GM10266 (cell line): ENCODE data around the gene PROCR.

Experiments used
- DNase-seq: peaks from one replicate; pipeline ENCODE4 v3.0.0; 2012; ENCODE audit errors: extremely low spot score
- CTCF ChIP-seq: IDR thresholded peaks from 2 replicates; pipeline ENCODE4 v1.5.1; 2012; ENCODE audit warnings: mild to moderate bottlenecking, low read depth; ENCODE audit not compliant: control insufficient read depth, insufficient read depth; ENCODE audit errors: missing control alignments

The PROCR gene

GRCh38 chr20:35206802-35207201, 34.9 kb downstream of the PROCR start:
- no peak for TF ChIP-seq CTCF
- DNase-seq, result no peak

- DNase-seq, result peak; percentile 73
- peak; percentile 81 for TF ChIP-seq CTCF
Measured at GRCh38 chr20:35207950-35208611, 36.2 kb downstream of the PROCR start.

GRCh38 chr20:35215066-35215956, 43.4 kb downstream of the PROCR start:
- DNase-seq, result no peak
- TF ChIP-seq CTCF, result no peak

GRCh38 chr20:35216541-35216940, 44.7 kb downstream of the PROCR start:
- TF ChIP-seq CTCF, result no peak
- no peak for DNase-seq

GRCh38 chr20:35223941-35224340, 52.1 kb downstream of the PROCR start:
- no peak for DNase-seq
- TF ChIP-seq CTCF, result no peak

GRCh38 chr20:35224536-35224935, 52.7 kb downstream of the PROCR start:
- TF ChIP-seq CTCF, result no peak
- DNase-seq, result no peak

GRCh38 chr20:35225319-35226125, 53.6 kb downstream of the PROCR start:
- no peak for TF ChIP-seq CTCF
- DNase-seq, result no peak
